ENCODE results near the gene SCN7A. TPM values are rescaled to one million over a fixed set of nuclear protein-coding genes. Genes with fewer than 3 reads are reported as not detected.
"Not testable (repeated sequence)": the region's sequence is repeated elsewhere in the genome, so short reads cannot be mapped to it uniquely, and the experiment has no call there.

Gene SCN7A
- total RNA-seq, 1 donor from 2014 or later, result 0.36 TPM

DNA sequence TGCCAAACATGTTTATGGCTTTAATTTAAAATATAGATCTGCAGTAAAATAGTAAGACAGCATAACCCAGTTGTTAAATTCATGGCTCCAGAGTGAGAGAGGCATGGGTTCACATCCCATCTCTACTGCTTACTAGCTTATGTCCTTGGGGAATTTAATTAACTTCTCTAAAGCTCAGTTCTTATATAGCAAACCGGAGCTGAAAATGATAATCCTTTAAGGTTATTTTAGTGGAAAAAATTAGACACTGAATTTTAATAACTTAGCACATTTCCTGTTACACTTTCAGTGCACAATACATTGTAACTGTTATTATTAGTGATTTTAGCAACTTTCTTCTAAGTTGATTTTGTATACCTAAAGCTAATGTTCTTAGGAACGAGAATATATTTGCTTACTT is 133.1 kb downstream of the SCN7A start:
- Histone ChIP-seq H3K27me3 (ENCODE audit: insufficient read depth, low read length) (no peaks in the 10 kb centered on the region), H3K36me3 (ENCODE audit: insufficient read depth, low read length) (no peaks in the 10 kb centered on the region), H3K9me3 (ENCODE audit: insufficient read depth, low read depth, low read length) (no peaks in the 10 kb centered on the region), H3K27ac (ENCODE audit: low read depth, low read length) (no peak overlapping the region), H2AFZ (ENCODE audit: low read depth, low read length) (no peak overlapping the region), H3K4me1 (ENCODE audit: insufficient read depth, low read length) (peaks cover 3% of the 10 kb centered on the region), H3K4me3 (ENCODE audit: insufficient read depth, low read depth, low read length) (no peak overlapping the region), H3K4me2 (ENCODE audit: low read length) (no peak overlapping the region), H3K79me2 (ENCODE audit: insufficient read depth, low read length) (no peaks in the 10 kb centered on the region), H3K9ac (ENCODE audit: low read length) (no peak overlapping the region), H4K20me1 (ENCODE audit: insufficient read depth, low read length) (no peaks in the 10 kb centered on the region)
- TF ChIP-seq CTCF (IDR thresholded peaks at IDR 0.05; ENCODE audit: insufficient read depth, low read depth, low read length), result no peak
- no peak for TF ChIP-seq EZH2 (IDR thresholded peaks at IDR 0.05; ENCODE audit: insufficient read depth, low read length)
- Mint-ChIP-seq H3K27me3 (ENCODE audit: low read depth, unreplicated experiment) (no peaks in the 10 kb centered on the region), H3K9me3 (ENCODE audit: unreplicated experiment) (no peaks in the 10 kb centered on the region), H3K4me3 (ENCODE audit: unreplicated experiment) (no peak overlapping the region), H3K4me1 (ENCODE audit: low read depth, unreplicated experiment) (peaks cover 10% of the 10 kb centered on the region), H3K27ac (ENCODE audit: unreplicated experiment) (no peak overlapping the region), H3K36me3 (ENCODE audit: low read depth, unreplicated experiment) (no peaks in the 10 kb centered on the region)
- no peak for FAIRE-seq
- no peak for DNase-seq (ENCODE audit: low read depth)

DNA sequence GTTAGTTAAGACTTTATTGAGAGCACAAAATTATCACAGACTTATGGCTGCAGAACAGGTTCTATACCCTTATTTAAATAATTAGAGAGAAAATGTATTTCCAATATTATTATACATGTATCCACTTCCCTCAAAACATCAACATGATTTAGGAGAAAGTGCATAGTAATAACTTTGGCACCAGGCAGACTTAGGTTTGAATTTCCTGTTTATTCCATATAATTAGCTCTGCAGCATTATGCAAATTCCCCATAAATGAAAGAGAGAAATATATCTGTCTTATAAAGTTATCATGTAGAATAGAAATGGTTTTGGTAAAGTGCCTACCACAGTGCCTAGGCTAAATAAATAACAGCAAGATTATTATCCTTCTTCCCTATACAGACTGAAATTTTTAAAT is 133.6 kb downstream of the SCN7A start:
- no peak overlapping the region for H3K9ac ChIP-seq (ENCODE audit: low read length)
- no peak overlapping the region for H3K4me3 ChIP-seq (ENCODE audit: insufficient read depth, low read depth, low read length)
- peaks cover 10% of the 10 kb centered on the region for H3K4me1 Mint-ChIP-seq (ENCODE audit: low read depth, unreplicated experiment)
- H3K79me2 ChIP-seq (ENCODE audit: insufficient read depth, low read length), result no peaks in the 10 kb centered on the region
- no peak for TF ChIP-seq CTCF (IDR thresholded peaks at IDR 0.05; ENCODE audit: insufficient read depth, low read depth, low read length)
- no peak for TF ChIP-seq EZH2 (IDR thresholded peaks at IDR 0.05; ENCODE audit: insufficient read depth, low read length)
- no peaks in the 10 kb centered on the region for H3K36me3 Mint-ChIP-seq (ENCODE audit: low read depth, unreplicated experiment)
- no peak for FAIRE-seq
- DNase-seq (ENCODE audit: low read depth), result no peak
- H3K27me3 Mint-ChIP-seq (ENCODE audit: low read depth, unreplicated experiment), result no peaks in the 10 kb centered on the region
- no peak overlapping the region for H3K27ac ChIP-seq (ENCODE audit: low read depth, low read length)
- no peaks in the 10 kb centered on the region for H3K36me3 ChIP-seq (ENCODE audit: insufficient read depth, low read length)
- H3K4me3 Mint-ChIP-seq (ENCODE audit: unreplicated experiment), result no peak overlapping the region
- peaks cover 3% of the 10 kb centered on the region for H3K4me1 ChIP-seq (ENCODE audit: insufficient read depth, low read length)
- H3K27me3 ChIP-seq (ENCODE audit: insufficient read depth, low read length), result no peaks in the 10 kb centered on the region
- no peaks in the 10 kb centered on the region for H4K20me1 ChIP-seq (ENCODE audit: insufficient read depth, low read length)
- no peaks in the 10 kb centered on the region for H3K9me3 Mint-ChIP-seq (ENCODE audit: unreplicated experiment)
- H3K9me3 ChIP-seq (ENCODE audit: insufficient read depth, low read depth, low read length), result no peaks in the 10 kb centered on the region
- H3K4me2 ChIP-seq (ENCODE audit: low read length), result no peak overlapping the region
- H2AFZ ChIP-seq (ENCODE audit: low read depth, low read length), result no peak overlapping the region
- H3K27ac Mint-ChIP-seq (ENCODE audit: unreplicated experiment), result no peak overlapping the region

GRCh38 chr2:166357950-166358321 is 136.1 kb downstream of the SCN7A start:
- not testable (repeated sequence) for H3K9me3 ChIP-seq (ENCODE audit: insufficient read depth, low read depth, low read length); H3K4me3 ChIP-seq (ENCODE audit: insufficient read depth, low read depth, low read length); FAIRE-seq; H3K4me1 ChIP-seq (ENCODE audit: insufficient read depth, low read length); H3K27ac ChIP-seq (ENCODE audit: low read depth, low read length); H3K27me3 ChIP-seq (ENCODE audit: insufficient read depth, low read length); H3K9me3 Mint-ChIP-seq (ENCODE audit: unreplicated experiment); H3K27me3 Mint-ChIP-seq (ENCODE audit: low read depth, unreplicated experiment); H3K4me2 ChIP-seq (ENCODE audit: low read length); H3K9ac ChIP-seq (ENCODE audit: low read length); H2AFZ ChIP-seq (ENCODE audit: low read depth, low read length); H3K27ac Mint-ChIP-seq (ENCODE audit: unreplicated experiment); H3K36me3 Mint-ChIP-seq (ENCODE audit: low read depth, unreplicated experiment); H3K36me3 ChIP-seq (ENCODE audit: insufficient read depth, low read length); H4K20me1 ChIP-seq (ENCODE audit: insufficient read depth, low read length); H3K4me3 Mint-ChIP-seq (ENCODE audit: unreplicated experiment); DNase-seq (ENCODE audit: low read depth); H3K79me2 ChIP-seq (ENCODE audit: insufficient read depth, low read length)
- peaks cover 10% of the 10 kb centered on the region for H3K4me1 Mint-ChIP-seq (ENCODE audit: low read depth, unreplicated experiment)
